HG03135 (cell line): ENCODE measurements around the gene BCAS1.

ENCODE experiments used
- ATAC-seq: cut with Tn5 transposase; IDR thresholded peaks from one replicate; pipeline ENCODE4 v1.9.1; 2021; ENCODE audit warnings: mild to moderate bottlenecking, moderate library complexity; ENCODE audit not compliant: unreplicated experiment

The BCAS1 gene

GRCh38 chr20:54051068-54051467 lies 19.3 kb downstream of the BCAS1 start:
- no peak for ATAC-seq

- no peak for ATAC-seq
Observed at GRCh38 chr20:54048891-54049545, 21.4 kb downstream of the BCAS1 start.

GRCh38 chr20:54048481-54048880 lies 21.9 kb downstream of the BCAS1 start:
- ATAC-seq = no peak

- ATAC-seq = no peak
Observed at GRCh38 chr20:54047720-54048119, 22.7 kb downstream of the BCAS1 start.

GRCh38 chr20:54047048-54047447 lies 23.3 kb downstream of the BCAS1 start:
- no peak for ATAC-seq

- ATAC-seq = no peak
Observed at GRCh38 chr20:54044156-54044555, 26.2 kb downstream of the BCAS1 start.

- no peak for ATAC-seq
Observed at GRCh38 chr20:54043076-54043967, 27.1 kb downstream of the BCAS1 start.

- no peak for ATAC-seq
Observed at GRCh38 chr20:54042021-54042420, 28.4 kb downstream of the BCAS1 start.

GRCh38 chr20:54041336-54041735 lies 29.1 kb downstream of the BCAS1 start:
- no peak for ATAC-seq

GRCh38 chr20:54040531-54040930 lies 29.9 kb downstream of the BCAS1 start:
- no peak for ATAC-seq

- ATAC-seq = no peak
Observed at GRCh38 chr20:54038961-54039360, 31.4 kb downstream of the BCAS1 start.

- no peak for ATAC-seq
Observed at GRCh38 chr20:54037525-54037924, 32.9 kb downstream of the BCAS1 start.

GRCh38 chr20:54029643-54030042 lies 40.8 kb downstream of the BCAS1 start:
- ATAC-seq = no peak

GRCh38 chr20:54029176-54029575 lies 41.2 kb downstream of the BCAS1 start:
- no peak for ATAC-seq

GRCh38 chr20:54028276-54029011 lies 42.0 kb downstream of the BCAS1 start:
- no peak for ATAC-seq

GRCh38 chr20:54027704-54028103 lies 42.7 kb downstream of the BCAS1 start:
- ATAC-seq = no peak

GRCh38 chr20:54026295-54027064 lies 43.9 kb downstream of the BCAS1 start:
- ATAC-seq = no peak

- no peak for ATAC-seq
Observed at GRCh38 chr20:54025251-54025771, 45.1 kb downstream of the BCAS1 start.

- ATAC-seq = no peak
Observed at GRCh38 chr20:54023406-54023805, 47.0 kb downstream of the BCAS1 start.

GRCh38 chr20:54021446-54022235 lies 48.8 kb downstream of the BCAS1 start:
- no peak for ATAC-seq
